NCI-H2029 treated with DMSO at 0.1 percent for 48 hours (cell line): ENCODE data around the gene SPCS1.

Source experiments
- DNase-seq: peaks from one replicate; lab custom pipeline; 2025; lab: John Stamatoyannopoulos, UW

Gene SPCS1

GRCh38 chr3:52730681-52731080, 24.8 kb downstream of the SPCS1 start:
- no peak for DNase-seq

- DNase-seq, result no peak
These were observed 25.7 kb downstream of the SPCS1 start for GRCh38 chr3:52731590-52731989.

GRCh38 chr3:52733256-52733891, 27.5 kb downstream of the SPCS1 start:
- DNase-seq, result no peak

GRCh38 chr3:52739730-52740129, 33.8 kb downstream of the SPCS1 start:
- no peak for DNase-seq

- DNase-seq, result no peak
These were observed 36.6 kb downstream of the SPCS1 start for GRCh38 chr3:52742418-52743041.

- no peak for DNase-seq
These were observed 37.2 kb downstream of the SPCS1 start for GRCh38 chr3:52743152-52743551.

- no peak for DNase-seq
These were observed 37.8 kb downstream of the SPCS1 start for GRCh38 chr3:52743721-52744120.

GRCh38 chr3:52752045-52752660, 46.2 kb downstream of the SPCS1 start:
- DNase-seq, result no peak

GRCh38 chr3:52754373-52754772, 48.5 kb downstream of the SPCS1 start:
- DNase-seq, result no peak

- no peak for DNase-seq
These were observed 50.2 kb downstream of the SPCS1 start for GRCh38 chr3:52756141-52756540.
